GM12891 (cell line): ENCODE data around the gene OR10H3.

Source experiments
- POLR2A ChIP-seq: IDR thresholded peaks from 2 replicates; pipeline ENCODE4 v1.6.1; 2011; ENCODE audit warnings: low read depth, low read length, control low read depth
- POLR2AphosphoS5 ChIP-seq: IDR thresholded peaks from 2 replicates; pipeline ENCODE4 v1.6.1; 2011; ENCODE audit warnings: low read depth, low read length, control low read depth

DNA sequence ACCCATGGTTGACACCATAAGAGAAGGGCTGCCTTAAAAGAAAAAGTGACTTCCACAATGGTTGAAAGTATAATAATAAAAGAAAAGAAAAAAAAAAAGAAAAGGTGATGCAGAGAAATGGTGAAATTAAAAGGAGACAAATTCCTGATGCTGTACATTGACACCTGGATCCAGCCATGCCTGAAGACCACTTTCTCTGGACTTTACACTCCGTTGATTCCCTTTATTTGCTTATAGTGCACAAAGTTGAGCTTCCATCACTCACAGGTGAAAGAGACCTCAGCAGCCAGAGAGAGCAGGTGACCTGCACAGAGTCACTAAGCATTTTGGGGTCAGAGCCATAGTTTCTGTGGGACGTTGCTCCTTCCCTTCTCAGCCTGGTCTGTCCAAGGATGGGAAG, 37.5 kb downstream of the OR10H3 start:
- TF ChIP-seq POLR2A (no peak), POLR2AphosphoS5 (no peak)
